GM19043 (cell line): ENCODE data around the gene C1QL1.

Experiments used
- ATAC-seq: cut with Tn5 transposase; IDR thresholded peaks from one replicate; pipeline ENCODE4 v1.9.1; 2021; ENCODE audit warnings: low read depth; ENCODE audit not compliant: unreplicated experiment

C1QL1 gene

GRCh38 chr17:44968225-44969143 is at the start of gene C1QL1:
Gene C1QL1, minus strand, starts transcription at chr17:44968303. Its CDS starts 255 bp downstream, at chr17:44968048.
- ATAC-seq, result peak; percentile 72

- no peak for ATAC-seq
Observed at GRCh38 chr17:45016823-45017222, 48.7 kb upstream of the C1QL1 start.

GRCh38 chr17:45016237-45016636 is 48.1 kb upstream of the C1QL1 start:
- ATAC-seq, result no peak

- ATAC-seq, result no peak
Observed at GRCh38 chr17:45013021-45013997, 45.2 kb upstream of the C1QL1 start.

- ATAC-seq, result no peak
Observed at GRCh38 chr17:45011767-45012166, 43.7 kb upstream of the C1QL1 start.

DNA sequence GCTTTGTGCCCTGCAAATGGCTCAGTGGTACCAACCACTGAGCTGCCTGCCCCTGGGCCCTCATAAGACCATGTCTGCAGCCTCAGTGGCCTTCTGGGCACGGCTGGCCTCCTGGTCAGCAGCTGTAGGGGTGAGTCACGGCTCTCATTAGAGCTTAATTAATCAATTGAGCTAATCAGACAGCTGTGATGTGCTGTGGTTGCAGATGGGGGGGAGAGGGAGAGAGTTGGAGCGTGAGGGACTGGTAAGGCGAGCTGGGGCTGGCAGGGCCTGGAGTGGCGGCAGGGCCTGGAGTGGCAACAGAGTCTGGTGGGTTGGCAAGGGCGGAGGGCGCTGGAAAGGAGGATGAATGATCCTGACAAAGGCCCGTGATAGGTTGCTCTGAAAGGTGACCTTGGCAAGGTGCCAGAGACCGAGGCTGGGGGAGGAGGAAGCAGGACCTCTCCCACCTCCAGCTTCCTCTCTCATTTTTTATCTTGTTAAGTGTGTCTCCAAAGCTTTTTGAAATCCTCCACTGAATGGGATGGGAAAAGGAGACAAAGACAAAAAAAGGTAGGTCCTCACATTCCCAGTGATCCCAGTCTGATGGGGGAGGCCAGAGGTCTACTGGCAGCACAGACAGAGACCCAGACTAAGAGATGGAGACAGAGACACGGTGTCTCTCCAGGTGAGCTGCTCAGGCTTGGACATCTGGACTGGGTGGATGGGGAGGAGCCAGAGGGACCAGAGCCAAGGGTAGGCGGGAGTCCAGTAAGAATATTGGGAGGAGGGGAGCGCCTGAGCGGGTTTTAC is 41.8 kb upstream of the C1QL1 start:
- no peak for ATAC-seq

DNA sequence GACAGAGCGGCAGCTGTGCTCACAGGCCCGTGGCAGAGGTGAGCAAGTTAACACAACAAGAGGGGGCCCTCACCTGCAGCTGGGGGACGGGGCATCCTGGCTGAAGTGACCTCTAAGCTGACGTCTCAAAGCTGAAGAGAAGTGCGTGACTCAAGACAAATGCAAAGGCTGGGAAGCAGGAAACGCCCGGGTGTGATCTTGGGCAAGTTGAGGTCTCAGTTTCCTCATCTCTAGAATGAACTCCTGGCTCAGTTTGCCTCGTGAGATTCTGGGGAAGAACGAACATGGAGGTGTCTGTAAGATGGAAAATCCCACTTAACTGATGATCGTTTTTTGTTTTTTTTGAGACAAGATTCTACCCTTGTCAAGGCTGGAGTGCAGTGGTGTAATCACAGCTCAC is 40.1 kb upstream of the C1QL1 start:
- no peak for ATAC-seq

DNA sequence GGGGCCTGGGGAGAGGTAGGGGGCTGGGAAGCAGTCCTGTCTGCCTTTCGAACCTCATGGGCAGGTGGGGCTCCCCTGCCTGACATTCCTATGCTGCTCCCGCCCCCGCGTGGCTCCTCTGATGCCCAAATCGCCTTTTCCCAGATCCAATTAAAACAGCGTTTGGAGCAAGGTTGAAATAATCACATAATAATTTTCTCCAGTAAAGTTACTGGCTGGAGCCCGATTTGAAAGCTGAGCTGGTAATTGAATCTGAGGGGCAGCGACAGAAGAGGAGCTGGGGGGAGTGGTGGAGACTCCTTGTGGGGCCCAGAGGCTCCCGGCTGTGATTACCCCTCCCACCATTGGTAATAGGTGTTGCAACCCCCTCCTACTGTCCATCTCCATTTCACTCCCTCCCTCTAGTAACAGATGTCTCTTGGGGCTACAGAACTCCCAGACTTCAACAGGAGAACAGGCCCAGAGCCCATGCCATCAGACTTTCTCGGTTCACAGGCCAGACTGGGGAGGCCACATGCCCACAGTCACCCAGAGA is 38.9 kb upstream of the C1QL1 start:
- no peak for ATAC-seq

- ATAC-seq, result no peak
Observed at GRCh38 chr17:45005700-45006099, 37.6 kb upstream of the C1QL1 start.

DNA sequence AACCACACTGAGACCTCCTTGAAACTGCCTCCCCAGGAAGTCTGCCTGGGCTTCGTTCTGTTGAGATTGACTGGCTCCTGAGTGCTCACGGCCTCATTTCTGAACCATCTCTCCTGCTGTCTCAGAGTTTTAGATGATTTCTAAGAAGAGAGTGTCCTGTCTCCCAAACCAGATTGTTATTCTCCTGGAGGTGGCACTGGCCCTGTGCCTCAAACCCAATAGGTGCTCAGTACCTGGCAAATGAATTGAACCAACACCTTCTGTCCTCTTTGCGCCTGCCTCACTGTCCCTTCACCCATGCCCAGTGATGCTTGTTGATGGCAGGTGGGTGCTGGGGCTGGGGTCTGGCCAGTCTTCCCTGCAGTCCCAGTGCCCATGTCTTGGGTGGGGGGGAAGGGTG is 36.3 kb upstream of the C1QL1 start:
- ATAC-seq, result no peak

DNA sequence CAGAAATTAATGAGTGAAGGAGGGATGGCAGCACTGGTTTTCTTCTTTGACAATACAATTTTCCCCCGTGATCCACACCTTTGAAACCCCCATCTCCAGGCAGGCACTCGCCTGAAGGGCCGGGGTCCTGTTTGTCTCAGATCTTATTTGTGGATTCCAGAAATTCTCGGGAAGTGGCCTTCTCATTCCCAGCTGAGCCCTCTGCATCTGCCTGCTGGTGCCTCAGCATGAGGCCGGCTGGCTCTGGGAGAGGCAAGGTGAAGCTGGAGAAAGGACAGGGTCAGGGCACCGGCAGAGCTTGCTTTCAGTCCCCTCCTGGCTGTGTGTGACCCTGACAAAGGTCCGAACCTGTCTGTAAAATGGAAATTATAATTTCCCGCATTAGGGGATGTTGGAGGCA is 35.8 kb upstream of the C1QL1 start:
- no peak for ATAC-seq

GRCh38 chr17:45001310-45001709 is 33.2 kb upstream of the C1QL1 start:
- ATAC-seq, result no peak

- ATAC-seq, result no peak
Observed at GRCh38 chr17:44999433-44999832, 31.3 kb upstream of the C1QL1 start.

- ATAC-seq, result no peak
Observed at GRCh38 chr17:44998646-44999045, 30.5 kb upstream of the C1QL1 start.

DNA sequence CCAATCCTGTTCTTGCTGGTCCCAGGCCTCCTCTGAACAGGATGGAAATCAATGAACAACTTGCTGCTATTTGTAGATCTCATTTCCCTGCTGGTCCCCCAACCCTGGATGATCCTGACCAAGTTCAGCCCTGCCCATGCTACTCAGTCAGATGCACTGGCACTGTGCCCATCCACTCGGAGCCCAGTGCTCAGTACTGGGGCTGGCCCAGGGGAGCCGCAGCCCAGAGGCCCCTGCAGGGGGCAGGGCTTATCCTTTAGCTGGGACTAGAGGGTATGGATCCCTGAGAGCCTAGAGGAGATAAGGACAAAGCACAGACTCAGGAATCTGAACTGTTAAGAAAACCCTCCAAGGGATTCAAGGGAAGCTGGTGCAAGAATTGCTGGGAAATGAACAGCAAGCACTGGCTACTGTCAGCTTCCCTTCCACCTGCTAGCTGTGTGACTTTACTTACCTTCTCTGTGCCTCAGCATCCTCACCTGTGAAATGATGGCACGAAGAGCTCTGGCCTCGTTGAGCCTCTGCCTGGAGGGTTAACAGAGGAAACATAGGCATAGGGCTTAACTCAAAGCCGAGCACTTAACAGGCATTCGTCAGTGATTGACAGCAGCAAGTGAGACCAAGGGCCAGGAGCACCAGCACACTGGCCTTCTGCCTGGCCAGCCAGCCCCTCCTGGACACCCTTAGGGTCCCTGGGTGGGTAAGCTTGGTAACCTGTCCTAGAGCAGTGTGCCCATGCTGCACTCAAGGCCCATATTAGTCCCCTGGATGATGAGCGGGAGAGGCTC is 29.8 kb upstream of the C1QL1 start:
- ATAC-seq, result no peak

- ATAC-seq, result no peak
Observed at GRCh38 chr17:44996304-44996703, 28.2 kb upstream of the C1QL1 start.

DNA sequence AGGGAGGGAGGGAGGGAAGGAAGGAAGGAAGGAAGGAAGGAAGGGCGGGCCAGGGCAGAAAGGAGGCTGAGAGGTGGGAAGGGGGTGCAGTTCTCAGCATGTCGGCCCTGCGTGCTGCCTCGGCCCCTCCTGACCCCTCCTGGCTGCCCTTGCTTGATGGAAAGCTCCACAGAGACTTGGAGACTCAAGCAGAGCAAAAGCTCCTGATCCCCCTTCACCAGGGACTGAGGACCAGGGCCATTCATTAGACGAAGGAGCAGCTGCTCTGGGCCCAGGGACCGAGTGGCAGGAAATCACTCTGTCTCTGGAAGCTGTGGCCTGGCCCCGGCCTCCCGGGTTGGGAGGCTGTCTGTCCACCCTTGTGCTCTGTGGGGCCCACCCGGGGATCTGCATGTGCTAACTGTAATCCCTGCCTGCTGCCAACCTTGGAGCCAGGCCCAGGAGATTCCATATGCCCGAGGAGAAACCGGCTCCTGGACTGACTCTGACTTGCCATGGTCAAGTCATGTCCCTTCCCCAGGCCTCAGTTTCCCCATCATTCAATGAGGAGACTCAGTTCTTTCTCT is 27.4 kb upstream of the C1QL1 start:
- ATAC-seq, result no peak

DNA sequence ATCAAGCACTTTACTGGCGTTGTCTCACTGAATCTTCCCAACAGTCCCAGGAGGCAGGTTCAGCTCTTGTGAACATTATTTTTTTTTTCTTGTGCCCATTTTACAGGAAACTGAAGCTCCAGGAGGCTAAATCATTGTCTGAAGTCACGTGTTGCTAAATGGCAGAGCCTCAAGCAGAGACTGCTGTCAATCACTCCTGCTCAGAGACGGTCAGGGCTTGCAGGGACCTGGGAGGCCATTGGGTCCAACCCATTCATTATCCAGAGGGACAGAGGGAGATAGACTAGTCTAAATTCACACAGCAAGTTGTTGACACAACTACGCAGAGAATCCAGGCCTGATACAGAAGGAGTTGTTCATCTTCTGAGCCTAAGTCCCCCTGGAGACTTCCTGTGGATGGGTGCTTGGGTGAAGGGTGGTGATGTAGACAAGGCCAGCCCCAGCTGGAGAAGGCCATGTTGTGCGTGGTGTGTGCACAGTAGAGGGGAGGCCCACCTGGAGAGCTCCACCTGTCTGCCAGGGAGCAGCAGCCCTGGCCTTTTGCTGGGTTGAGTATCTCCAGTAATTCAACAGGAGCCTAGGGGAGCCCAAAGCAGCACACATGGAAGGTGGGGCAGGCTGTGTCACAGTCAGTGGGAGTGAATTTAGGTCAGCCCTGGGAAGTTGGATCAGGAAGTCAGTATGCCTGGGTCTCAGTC is 24.3 kb upstream of the C1QL1 start:
- ATAC-seq, result no peak

DNA sequence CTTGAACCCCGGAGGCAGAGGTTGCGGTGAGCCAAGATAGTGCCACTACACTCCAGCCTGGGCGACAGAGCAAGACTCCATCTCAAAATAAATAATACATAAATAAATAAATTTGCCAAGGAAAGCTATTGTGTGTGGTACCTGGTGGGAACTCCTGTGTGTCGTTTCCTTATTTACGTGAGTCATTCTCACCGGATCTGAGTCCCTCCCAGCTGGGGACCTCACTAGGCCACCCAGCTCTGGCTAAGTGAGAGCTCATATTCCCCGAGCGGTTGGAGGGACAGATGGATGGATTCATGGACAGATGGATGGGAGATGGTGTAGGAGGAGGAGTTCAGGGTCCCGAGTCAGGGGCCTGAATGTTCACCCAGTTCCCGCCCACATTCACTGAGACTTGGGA is 22.9 kb upstream of the C1QL1 start:
- no peak for ATAC-seq
